Fibroblast of the conjunctiva (primary cell): ENCODE measurements around the gene ZCCHC7.
"Not testable (repeated sequence)": the region's sequence is repeated elsewhere in the genome, so short reads cannot be mapped to it uniquely, and the experiment has no call there.

Source experiments
- DNase-seq: peaks from one replicate; pipeline ENCODE4 v3.0.0-alpha.2; 2010; ENCODE audit warnings: low read depth

ZCCHC7 gene

GRCh38 chr9:37121881-37122280 is 1.5 kb downstream of the ZCCHC7 start:
- DNase-seq, result no peak

DNA sequence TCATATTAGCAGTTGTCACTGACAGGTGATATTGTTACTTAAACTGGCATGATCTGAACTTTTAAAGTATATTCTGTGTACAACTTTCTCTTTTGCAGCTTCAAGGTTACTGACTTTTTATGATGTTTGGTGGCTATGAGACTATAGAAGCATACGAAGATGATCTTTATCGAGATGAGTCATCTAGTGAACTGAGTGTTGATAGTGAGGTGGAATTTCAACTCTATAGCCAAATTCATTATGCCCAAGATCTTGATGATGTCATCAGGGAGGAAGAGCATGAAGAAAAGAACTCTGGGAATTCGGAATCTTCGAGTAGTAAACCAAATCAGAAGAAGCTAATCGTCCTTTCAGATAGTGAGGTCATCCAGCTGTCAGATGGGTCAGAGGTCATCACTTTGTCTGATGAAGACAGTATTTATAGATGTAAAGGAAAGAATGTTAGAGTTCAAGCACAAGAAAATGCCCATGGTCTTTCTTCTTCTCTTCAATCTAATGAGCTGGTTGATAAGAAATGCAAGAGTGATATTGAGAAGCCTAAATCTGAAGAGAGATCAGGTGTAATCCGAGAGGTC is 5.9 kb downstream of the ZCCHC7 start:
- no peak for DNase-seq

DNA sequence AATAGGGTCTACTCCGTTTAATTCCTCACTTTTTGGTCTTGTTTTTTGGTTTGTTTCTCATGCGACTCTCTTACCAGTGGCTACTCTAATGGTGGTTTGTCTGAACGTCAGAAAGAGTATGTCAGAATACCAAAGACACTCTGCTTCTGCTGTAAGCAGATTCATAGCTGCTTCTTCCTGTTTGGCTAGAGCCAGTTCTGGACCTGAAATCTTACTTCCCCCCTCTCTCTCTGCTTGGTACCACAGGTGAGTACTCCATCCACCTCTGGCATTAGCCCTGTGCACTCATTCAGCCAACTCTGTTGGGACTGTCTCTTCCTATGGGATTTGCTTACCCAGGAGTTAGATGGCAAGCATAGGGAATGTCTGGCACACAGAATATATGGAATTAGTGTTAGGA is 6.6 kb downstream of the ZCCHC7 start:
- no peak for DNase-seq

DNA sequence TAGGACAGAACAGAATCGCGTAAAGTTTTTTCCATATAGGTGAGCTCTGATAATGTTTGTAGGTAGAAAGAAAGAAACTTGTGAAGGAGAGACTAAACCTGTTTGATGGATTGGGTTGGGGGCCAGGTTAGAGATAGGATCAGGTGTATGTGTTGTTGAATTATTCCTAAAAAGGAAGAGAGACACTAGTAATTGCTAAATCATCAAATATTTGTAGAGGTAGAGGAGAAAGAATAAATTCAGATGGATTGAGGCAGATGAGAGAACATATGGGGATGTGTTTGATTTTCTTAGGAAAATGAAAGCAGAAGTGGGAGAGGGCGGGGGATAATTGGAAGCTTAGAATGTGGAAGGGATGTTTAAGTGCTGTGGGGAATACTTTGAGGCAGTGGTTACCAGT is 7.7 kb downstream of the ZCCHC7 start:
- no peak for DNase-seq

DNA sequence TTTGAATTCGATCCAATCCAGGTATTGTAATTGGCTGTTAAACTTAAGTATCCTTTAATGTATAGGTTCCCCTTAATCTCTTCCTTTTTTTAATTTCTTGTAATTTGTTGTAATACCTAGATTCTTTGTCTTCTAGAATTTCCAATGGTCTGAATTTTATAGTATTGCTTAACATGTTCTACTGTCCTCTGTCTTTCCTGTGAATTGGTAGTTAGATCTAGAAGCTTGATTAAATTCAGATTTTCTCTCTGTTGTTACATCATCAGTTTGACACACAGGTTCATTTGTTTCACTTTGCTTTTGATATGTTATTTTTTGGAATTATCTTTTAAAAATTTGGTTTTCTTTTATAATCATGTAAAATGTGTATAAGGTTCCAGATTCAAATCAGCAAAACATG is 13.8 kb downstream of the ZCCHC7 start:
- DNase-seq, result no peak

DNA sequence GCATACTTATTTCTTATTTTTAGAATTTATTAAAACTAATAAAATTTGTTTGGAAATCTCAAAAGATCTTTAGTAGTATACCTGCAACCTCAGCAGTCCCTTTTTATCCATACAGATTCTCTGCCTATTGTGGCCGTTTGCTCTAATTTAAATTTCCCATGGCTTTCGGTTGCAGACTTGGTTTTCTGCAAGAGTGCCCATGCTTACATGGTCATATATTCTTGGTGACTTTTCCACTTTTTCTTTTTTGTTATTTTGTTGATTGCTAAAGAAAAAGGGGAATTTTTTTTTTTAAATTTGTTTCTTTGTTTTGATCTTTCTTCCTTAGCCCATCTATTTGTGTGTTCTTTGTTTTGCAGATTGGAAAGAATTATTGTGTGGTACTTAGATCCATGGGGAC is 20.6 kb downstream of the ZCCHC7 start:
- DNase-seq, result no peak

GRCh38 chr9:37144762-37145161 is 24.4 kb downstream of the ZCCHC7 start:
- DNase-seq, result no peak

GRCh38 chr9:37146410-37146809 is 26.0 kb downstream of the ZCCHC7 start:
- no peak for DNase-seq

- DNase-seq, result no peak
These were observed 27.8 kb downstream of the ZCCHC7 start for GRCh38 chr9:37148181-37148580.

- no peak for DNase-seq
These were observed 29.4 kb downstream of the ZCCHC7 start for GRCh38 chr9:37149666-37150308.

- no peak for DNase-seq
These were observed 30.0 kb downstream of the ZCCHC7 start for GRCh38 chr9:37150415-37150814.

DNA sequence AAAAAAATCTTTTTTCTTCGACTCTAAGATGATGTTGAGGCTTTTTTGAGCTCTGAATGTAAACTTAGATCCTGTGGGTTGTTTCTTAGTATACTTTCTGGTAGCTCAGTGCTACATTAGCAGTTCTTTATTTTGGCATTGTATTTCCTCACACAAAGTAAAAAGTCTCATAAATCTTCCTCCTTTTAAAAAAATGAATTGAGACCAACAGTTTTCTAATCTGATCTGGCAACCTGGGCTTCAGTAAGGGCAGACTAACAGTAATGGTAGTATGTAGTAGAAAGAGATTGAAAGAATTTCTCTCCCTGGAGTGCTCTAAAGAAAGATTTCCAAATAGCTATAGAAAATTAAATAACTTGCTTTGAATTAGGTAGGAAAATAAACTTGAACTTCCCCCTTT is 31.4 kb downstream of the ZCCHC7 start:
- no peak for DNase-seq

DNA sequence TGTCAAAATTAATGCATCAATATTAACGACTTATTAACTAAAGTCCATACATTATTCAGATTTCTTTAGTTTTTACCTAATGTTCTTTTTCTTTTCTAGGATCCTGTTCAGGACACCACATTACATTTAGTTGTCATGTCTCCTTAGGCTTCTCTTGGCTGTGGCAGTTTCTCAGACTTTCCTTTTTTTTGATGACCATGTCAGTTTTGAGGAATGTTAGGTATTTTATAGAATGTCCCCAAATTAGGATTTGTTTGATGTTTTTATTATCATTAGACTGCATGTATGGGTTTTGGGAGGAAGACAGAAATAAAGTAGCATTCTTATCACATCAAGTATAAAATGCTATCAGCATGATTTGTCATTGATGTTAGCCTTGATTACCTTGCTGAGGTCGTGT is 32.0 kb downstream of the ZCCHC7 start:
- no peak for DNase-seq

GRCh38 chr9:37155601-37156000 is 35.2 kb downstream of the ZCCHC7 start:
- no peak for DNase-seq

DNA sequence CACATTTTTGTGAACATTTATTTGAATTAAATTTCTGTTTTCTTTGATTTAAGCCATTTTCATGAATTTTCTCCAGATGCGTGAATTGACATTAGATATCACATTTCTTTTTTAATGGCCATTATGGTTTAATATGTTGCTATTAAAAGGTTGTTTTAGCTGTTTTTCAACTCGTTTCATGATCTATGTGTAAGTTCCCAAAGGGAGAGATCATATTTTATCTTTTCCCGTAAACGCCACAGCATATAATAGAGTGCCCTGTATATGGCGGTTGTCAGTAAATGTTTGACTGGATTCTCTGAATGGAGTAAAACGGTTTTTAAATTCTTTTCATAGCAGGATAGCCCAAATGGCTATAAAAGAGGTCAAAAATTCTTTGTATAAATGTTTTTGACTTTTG is 35.8 kb downstream of the ZCCHC7 start:
- DNase-seq, result no peak

DNA sequence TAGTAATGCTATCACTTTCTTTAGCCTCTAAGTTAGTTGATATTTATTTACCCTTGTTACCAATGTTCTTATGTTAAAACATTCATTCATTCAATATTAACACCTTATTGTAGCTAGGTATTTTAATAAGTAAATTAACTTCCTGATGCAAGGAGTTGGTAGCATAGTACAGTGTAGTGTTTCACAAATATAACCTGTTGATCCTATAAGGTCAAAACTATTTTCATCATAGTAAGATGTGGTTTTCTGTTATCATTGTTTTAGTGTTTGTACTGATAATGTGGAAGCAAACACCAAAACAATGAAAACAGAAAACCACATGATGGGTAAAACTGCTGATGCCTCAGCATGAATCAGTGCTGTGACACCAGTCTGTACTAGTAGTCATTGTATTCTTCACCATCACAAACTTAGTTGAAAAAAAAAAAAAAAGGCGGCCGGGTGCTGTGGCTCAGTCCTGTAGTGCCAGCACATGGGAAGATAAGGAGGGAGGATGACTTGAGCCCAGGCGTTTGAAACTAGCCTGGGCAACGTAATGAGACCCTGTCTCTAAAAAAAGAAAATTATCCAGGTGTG is 36.5 kb downstream of the ZCCHC7 start:
- DNase-seq, result no peak

- DNase-seq, result no peak
These were observed 37.5 kb downstream of the ZCCHC7 start for GRCh38 chr9:37157726-37158377.

- DNase-seq, result no peak
These were observed 42.9 kb downstream of the ZCCHC7 start for GRCh38 chr9:37163299-37163698.

DNA sequence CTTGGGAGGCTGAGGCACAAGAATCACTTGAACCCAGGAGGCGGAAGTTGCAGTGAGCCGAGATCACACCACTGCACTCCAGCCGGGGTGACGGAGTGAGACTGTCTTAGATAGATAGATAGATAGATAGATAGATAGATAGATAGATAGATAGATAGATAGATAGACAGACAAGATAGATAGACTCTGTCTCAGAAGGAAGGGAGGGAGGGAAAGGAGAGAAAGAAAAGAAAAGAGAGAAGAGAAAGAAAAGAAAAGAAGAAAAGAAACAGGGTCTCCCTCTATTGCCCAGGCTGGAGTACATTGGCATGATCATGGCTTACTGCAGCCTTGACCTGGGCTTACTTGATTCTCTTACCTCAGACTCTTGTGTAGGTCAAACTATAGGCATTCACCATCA is 44.0 kb downstream of the ZCCHC7 start:
- not testable (repeated sequence) for DNase-seq

DNA sequence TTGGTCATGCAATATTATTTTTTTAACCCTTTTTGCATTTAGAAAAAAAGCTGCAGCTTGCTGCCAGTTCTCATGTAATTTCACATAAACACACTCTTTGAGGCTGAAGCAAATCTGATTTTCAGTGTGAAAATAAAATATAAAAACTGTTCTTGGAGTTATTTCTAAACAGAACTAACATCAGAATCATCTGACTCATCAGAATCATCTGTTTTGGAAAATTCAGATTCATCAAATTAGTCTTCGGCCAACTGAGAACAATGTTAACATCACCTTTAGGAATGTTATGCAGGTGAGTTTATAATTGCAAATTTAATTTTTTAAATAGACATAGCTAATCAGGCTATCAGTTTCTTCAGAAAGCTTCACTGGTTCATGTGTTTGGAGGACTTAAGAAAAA is 45.3 kb downstream of the ZCCHC7 start:
- no peak for DNase-seq

DNA sequence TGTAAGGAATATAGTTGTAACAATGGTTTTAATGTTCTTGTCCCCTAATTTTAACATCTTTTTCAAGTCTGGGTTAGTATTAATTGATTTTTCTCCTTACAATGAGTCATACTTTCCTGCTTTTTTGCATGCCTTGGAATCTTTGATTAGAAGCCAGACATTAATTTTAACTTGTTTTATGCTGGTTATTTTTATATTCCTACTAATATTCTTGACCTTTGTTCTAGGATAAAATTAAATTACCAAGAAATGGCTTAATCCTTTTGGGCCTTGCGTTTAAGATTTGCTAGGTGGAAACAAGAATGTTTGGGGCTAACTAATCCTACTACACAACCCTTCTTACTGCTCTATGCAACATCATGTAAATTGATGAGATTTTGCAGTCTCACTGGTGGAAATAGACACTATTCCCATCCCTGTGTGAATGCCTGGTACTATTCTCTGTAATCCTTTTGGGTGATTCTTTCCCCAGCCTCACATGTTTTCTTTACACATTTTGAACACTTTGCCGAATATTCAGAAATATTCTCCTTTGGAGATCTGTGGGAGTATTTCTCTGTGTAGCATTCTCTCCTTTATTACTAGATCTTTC is 47.2 kb downstream of the ZCCHC7 start:
- DNase-seq, result no peak

DNA sequence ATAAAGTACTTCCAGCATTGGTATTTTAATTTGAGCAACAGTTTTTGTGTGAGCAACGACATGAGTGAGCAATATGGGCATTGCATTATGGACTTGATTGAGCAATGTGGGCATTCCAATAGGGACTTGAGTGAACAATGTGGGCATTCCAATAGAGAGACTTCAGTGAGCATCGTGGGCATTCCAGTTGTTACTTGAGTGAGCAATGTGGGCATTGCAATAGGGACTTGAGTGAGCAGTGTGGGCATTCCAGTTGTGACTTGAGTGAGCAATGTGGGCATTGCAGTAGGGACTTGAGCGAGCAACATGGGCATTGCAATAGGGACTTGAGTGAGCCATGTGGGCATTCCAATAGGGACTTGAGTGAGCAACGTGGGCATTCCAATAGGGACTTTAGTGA is 52.2 kb downstream of the ZCCHC7 start:
- DNase-seq, result no peak

DNA sequence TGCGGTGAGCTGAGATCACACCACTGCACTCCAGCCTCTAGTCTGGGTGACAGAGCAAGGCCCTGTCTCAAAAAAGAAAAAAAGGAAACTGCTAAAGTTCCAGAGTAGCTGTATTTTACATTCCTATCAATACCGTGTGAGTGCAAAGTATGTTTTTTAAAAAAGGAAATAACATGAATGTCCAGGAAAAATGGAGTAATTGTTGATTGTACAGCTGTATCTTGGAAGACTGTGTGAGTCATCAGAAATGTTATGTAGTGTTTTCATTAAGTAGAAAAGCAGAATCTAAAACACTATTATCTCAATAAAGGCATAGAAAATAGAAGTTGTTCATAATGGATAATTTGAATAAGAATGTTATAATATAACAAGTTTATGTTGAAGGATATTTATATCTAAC is 53.9 kb downstream of the ZCCHC7 start:
- DNase-seq, result no peak
